Transverse colon (tissue), 3 donors: Measurements from ENCODE around the gene CLCNKB.

Source experiments
- CTCF ChIP-seq, 5 experiments: fragments of 200-600 bp in 3 of 5; fragments of 450-650 bp in 2 of 5; sonication (generic) in 3 of 5; IDR thresholded peaks; 1 replicate in 2 of 5; 2 replicates in 3 of 5; pipeline ENCODE4 v1.5.1; 2016 to 2017; ENCODE audit warnings: antibody characterized with exemption in 5 of 5, inconsistent platforms in 3 of 5, mild to moderate bottlenecking in 2 of 5, moderate library complexity in 1 of 5
- EP300 ChIP-seq: sonication (generic); formaldehyde crosslinking; IDR thresholded peaks from one replicate; pipeline ENCODE4 v1.6.1; 2017; ENCODE audit warnings: antibody characterized with exemption, low read depth

GRCh38 chr1:16067127-16067768, 23.7 kb downstream of the CLCNKB start:
- no peak for TF ChIP-seq EP300
- no peak for TF ChIP-seq CTCF (IDR thresholded peaks at IDR 0.05)
